Measurements from ENCODE around the gene SERBP1.
A peak's percentile ranks its signal among the peaks of the same experiment; 100 is the strongest.

DNA sequence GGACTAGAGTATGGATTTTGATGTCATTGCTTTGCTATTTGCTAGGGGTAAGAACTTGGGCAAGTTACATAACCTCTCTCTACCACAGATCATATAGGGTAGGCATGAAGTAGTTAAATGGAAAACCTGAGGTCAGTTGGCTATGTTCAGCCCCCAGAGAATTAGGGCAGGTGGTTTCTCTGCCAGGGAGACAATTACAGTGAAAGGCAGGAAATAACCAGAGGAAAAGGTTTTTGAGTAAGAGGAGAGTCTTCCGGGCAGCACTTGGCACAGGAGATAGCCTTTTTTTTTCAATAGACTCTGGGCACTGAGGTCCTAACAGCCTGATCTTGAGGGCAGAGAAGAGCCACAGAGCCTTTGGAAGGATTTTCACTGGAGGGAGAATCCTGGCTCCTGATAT, 16.7 kb upstream of the SERBP1 start:
- peak in 1 of 2 donors; percentile 31 for TF ChIP-seq POLR2AphosphoS5 (IDR thresholded peaks at IDR 0.05)
- TF ChIP-seq, protein P1, sequence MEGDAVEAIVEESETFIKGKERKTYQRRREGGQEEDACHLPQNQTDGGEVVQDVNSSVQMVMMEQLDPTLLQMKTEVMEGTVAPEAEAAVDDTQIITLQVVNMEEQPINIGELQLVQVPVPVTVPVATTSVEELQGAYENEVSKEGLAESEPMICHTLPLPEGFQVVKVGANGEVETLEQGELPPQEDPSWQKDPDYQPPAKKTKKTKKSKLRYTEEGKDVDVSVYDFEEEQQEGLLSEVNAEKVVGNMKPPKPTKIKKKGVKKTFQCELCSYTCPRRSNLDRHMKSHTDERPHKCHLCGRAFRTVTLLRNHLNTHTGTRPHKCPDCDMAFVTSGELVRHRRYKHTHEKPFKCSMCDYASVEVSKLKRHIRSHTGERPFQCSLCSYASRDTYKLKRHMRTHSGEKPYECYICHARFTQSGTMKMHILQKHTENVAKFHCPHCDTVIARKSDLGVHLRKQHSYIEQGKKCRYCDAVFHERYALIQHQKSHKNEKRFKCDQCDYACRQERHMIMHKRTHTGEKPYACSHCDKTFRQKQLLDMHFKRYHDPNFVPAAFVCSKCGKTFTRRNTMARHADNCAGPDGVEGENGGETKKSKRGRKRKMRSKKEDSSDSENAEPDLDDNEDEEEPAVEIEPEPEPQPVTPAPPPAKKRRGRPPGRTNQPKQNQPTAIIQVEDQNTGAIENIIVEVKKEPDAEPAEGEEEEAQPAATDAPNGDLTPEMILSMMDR (IDR thresholded peaks at IDR 0.05), result no peak
